ENCODE measurements around the gene PHACTR3.

GRCh38 chr20:59776626-59777330 is 172.4 kb downstream of the PHACTR3 start:
- TF ChIP-seq CTCF (IDR thresholded peaks at IDR 0.05) (no peak), POLR2AphosphoS5 (IDR thresholded peaks at IDR 0.05; ENCODE audit: low read depth, low read length) (no peak), SIN3A (IDR thresholded peaks at IDR 0.05; ENCODE audit: borderline replicate concordance, insufficient read depth, low read depth, low read length) (no peak)
- TF ChIP-seq, protein P1, sequence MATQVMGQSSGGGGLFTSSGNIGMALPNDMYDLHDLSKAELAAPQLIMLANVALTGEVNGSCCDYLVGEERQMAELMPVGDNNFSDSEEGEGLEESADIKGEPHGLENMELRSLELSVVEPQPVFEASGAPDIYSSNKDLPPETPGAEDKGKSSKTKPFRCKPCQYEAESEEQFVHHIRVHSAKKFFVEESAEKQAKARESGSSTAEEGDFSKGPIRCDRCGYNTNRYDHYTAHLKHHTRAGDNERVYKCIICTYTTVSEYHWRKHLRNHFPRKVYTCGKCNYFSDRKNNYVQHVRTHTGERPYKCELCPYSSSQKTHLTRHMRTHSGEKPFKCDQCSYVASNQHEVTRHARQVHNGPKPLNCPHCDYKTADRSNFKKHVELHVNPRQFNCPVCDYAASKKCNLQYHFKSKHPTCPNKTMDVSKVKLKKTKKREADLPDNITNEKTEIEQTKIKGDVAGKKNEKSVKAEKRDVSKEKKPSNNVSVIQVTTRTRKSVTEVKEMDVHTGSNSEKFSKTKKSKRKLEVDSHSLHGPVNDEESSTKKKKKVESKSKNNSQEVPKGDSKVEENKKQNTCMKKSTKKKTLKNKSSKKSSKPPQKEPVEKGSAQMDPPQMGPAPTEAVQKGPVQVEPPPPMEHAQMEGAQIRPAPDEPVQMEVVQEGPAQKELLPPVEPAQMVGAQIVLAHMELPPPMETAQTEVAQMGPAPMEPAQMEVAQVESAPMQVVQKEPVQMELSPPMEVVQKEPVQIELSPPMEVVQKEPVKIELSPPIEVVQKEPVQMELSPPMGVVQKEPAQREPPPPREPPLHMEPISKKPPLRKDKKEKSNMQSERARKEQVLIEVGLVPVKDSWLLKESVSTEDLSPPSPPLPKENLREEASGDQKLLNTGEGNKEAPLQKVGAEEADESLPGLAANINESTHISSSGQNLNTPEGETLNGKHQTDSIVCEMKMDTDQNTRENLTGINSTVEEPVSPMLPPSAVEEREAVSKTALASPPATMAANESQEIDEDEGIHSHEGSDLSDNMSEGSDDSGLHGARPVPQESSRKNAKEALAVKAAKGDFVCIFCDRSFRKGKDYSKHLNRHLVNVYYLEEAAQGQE (IDR thresholded peaks at IDR 0.05; ENCODE audit: insufficient read depth in 1 of 2, low read depth in 2 of 2, low read length in 1 of 2) = no peak
